Adrenal gland (tissue), 12 donors: Measurements from ENCODE around the gene PTPRJ. TPM values are rescaled to one million over a fixed set of nuclear protein-coding genes. Genes with fewer than 3 reads are reported as not detected.
"Not testable (repeated sequence)": the region's sequence is repeated elsewhere in the genome, so short reads cannot be mapped to it uniquely, and the experiment has no call there.

Source experiments
- DNase-seq, 7 donors: peaks; one replicate each; pipeline ENCODE4 v3.0.0-alpha.2; 2019 to 2020
- H3K27ac ChIP-seq, 5 donors: fragments of 200-600 bp; sonication (generic) in 4 of 5; 1 replicate in 3 of 5; 2 replicates in 2 of 5; pipeline versions ENCODE4 v1.5.1 to v1.8.0; 2016 to 2020; ENCODE audit warnings: mild to moderate bottlenecking in 1 of 5
- H3K27me3 ChIP-seq: fragments of 200-600 bp; 2 replicates; pipeline ENCODE4 v1.8.0; 2021
- H3K36me3 ChIP-seq, 2 donors: fragments of 200-600 bp; replicated peaks in 1 of 2; 1 replicate in 1 of 2; 2 replicates in 1 of 2; pipeline versions ENCODE4 v1.5.1 to v1.8.0; 2018 to 2022
- H3K4me1 ChIP-seq, 2 donors: fragments of 200-600 bp; replicated peaks in 1 of 2; 1 replicate in 1 of 2; 2 replicates in 1 of 2; pipeline versions ENCODE4 v1.5.1 to v1.8.0; 2018 to 2021
- H3K4me3 ChIP-seq, 4 donors: fragments of 200-600 bp; sonication (generic) in 3 of 4; one replicate each; pipeline ENCODE4 v1.5.1; 2016 to 2018
- H3K9me3 ChIP-seq, 3 donors: fragments of 200-600 bp; sonication (generic) in 1 of 3; replicated peaks in 1 of 3; 1 replicate in 2 of 3; 2 replicates in 1 of 3; pipeline versions ENCODE4 v1.5.1 to v1.8.0; 2016 to 2021
- CTCF ChIP-seq, 6 experiments: fragments of 450-650 bp in 4 of 6; fragments of 200-600 bp in 2 of 6; sonication (generic) in 1 of 6; IDR thresholded peaks; 1 replicate in 5 of 6; 2 replicates in 1 of 6; pipeline versions ENCODE4 v1.5.1 to v1.8.0; 2016 to 2021; ENCODE audit warnings: antibody characterized with exemption in 6 of 6, mild to moderate bottlenecking in 2 of 6, moderate library complexity in 1 of 6
- POLR2A ChIP-seq, 2 donors: fragments of 450-650 bp; IDR thresholded peaks; one replicate each; pipeline ENCODE4 v1.6.1; 2017; ENCODE audit warnings: antibody characterized with exemption in 2 of 2, mild to moderate bottlenecking in 2 of 2, moderate library complexity in 1 of 2
- WGBS, 4 donors: extraction: QIAGEN DNeasy Blood & Tissue Kit in 2 of 4; methylation state at CpG; one replicate each; pipeline versions ENCODE4 v1.1.5 to v1.1.7; 2013 to 2017; 5-methylcytosine and 5-hydroxymethylcytosine counted together
- intact Hi-C, 2 donors: fragments of 100-400 bp; cut with DNase I; formaldehyde crosslinking; loops; one replicate each; pipeline versions ENCODE4 v1.14.1 to v1.15.0; 2022 to 2023
- polyA plus RNA-seq, 3 donors: library from polyadenylated mRNA; stranded (reverse); fragments of 200-250 nt in 2 of 3; fragments of 350-450 nt in 1 of 3; fragmentation: Illumina TruSeq in 1 of 3; extraction: RNeasy Lipid Tissue Mini Kit (QIAGEN cat#74804) in 1 of 3; gene quantifications; one replicate each; pipeline ENCODE4 v1.2.3, GENCODE V29; 2013 to 2014
- total RNA-seq, 9 donors: library from RNA; depleted of rRNA in 4 of 9; stranded (reverse); fragments of >200 nt in 4 of 9; fragments of 120-200 nt in 1 of 9; fragmentation: NEBNext Ultra II Directional in 1 of 9; extraction: Animal tissue kit (Norgen Biotek cat#: 25700) in 1 of 9; gene quantifications; one replicate each; pipeline versions ENCODE4 v1.1.0 to v1.2.4, GENCODE V29; 2013 to 2023
- donor health status: healthy with polysubstance abuse.
- donor health status: Bipolar disorder and iron deficiency.
- donor health status: DM: yes; HTN: yes; CAD: no.
- donor health status: DM: no; HTN: no; CAD: no.
- donor health status: DM: no; HTN: no; CAD: no.
- donor health status: DM: yes; HTN: yes; CAD: no.

The PTPRJ gene
- total and polyA plus RNA-seq, 12 donors, result 1.4 to 16.9 (median 10.2) TPM

- Histone ChIP-seq H3K4me1 (no peaks in the 10 kb centered on the region), H3K9me3 (no peaks in the 10 kb centered on the region), H3K4me3 (no peak overlapping the region), H3K27ac (no peak overlapping the region), H3K27me3 (no peaks in the 10 kb centered on the region), H3K36me3 (no peaks in the 10 kb centered on the region)
- no peak for DNase-seq
- intact Hi-C loops, result no loop called here
- TF ChIP-seq CTCF (IDR thresholded peaks at IDR 0.05) (no peak), POLR2A (IDR thresholded peaks at IDR 0.05) (no peak)
Measured at GRCh38 chr11:48184452-48184851, 204.1 kb downstream of the PTPRJ start.

GRCh38 chr11:48190906-48191654, 210.7 kb downstream of the PTPRJ start:
- H3K4me1 ChIP-seq, H3K27ac ChIP-seq, H3K9me3 ChIP-seq, DNase-seq, H3K27me3 ChIP-seq, H3K36me3 ChIP-seq, intact Hi-C loops, H3K4me3 ChIP-seq: not testable (repeated sequence)
- WGBS, 4 donors, result 64 to 83% (median 68%) methylated on average over 6 to 10 of the region's 10 CpGs

DNA sequence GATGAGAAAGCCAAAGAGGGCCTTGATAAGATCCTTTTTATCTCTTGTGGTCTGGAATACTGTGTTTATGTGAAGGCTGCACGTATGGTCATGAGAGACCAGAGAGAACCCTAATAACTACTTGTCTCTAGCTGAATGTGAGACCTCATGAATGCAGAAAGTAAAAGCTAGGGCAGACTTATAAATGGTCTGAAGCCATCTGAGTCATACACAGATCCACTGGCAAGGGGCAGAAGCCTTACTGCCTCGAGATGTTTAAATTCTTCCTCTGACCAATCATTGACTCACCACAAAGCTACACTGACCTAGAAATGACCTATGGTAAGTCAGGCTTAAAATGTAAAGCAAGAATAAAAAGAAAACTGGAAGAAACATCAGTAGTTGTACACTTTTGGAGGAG, 213.5 kb downstream of the PTPRJ start:
- 42 to 57% (median 53%) methylated on average over 2 of the region's 2 CpGs for WGBS, 4 donors
- Histone ChIP-seq H3K9me3 (no peaks in the 10 kb centered on the region), H3K27ac (no peak overlapping the region), H3K27me3 (peaks cover 5% of the 10 kb centered on the region), H3K4me1 (no peaks in the 10 kb centered on the region), H3K4me3 (no peak overlapping the region), H3K36me3 (no peaks in the 10 kb centered on the region)
- DNase-seq, result no peak
- intact Hi-C loops, result no loop called here
- TF ChIP-seq POLR2A (IDR thresholded peaks at IDR 0.05) (no peak), CTCF (IDR thresholded peaks at IDR 0.05) (no peak)

DNA sequence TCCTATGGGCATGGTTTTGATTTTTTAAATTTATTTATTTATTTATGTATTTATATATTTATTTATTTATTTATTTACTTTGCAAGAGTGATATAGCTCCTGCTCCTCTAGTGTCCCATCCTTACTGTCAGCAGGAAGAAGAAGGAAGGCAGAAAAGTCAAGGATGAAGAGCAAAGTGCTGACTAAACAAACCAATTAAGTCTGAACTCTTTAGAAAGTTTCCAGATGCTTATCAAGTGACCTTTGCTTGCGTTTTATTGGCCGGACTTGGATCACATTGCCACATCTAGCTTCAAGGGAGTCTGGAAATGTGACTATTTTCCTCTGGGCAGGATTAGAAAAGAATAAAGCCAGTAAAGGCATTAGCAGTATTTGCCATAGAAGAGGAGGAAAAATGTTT, 227.5 kb downstream of the PTPRJ start:
- intact Hi-C loops, result no loop called here
- no peak for TF ChIP-seq CTCF (IDR thresholded peaks at IDR 0.05)
- no peak for TF ChIP-seq POLR2A (IDR thresholded peaks at IDR 0.05)
- Histone ChIP-seq H3K4me1 (no peaks in the 10 kb centered on the region), H3K4me3 (no peak overlapping the region), H3K9me3 (no peaks in the 10 kb centered on the region), H3K27me3 (no peaks in the 10 kb centered on the region), H3K36me3 (no peaks in the 10 kb centered on the region), H3K27ac (no peak overlapping the region)
- 56 to 68% (median 65%) methylated on average over 2 of the region's 2 CpGs for WGBS, 4 donors
- no peak for DNase-seq

- no peak for TF ChIP-seq CTCF (IDR thresholded peaks at IDR 0.05)
- TF ChIP-seq POLR2A (IDR thresholded peaks at IDR 0.05), result no peak
- no peaks in the 10 kb centered on the region for H3K9me3 ChIP-seq
- H3K4me3 ChIP-seq, result no peak overlapping the region
- no peaks in the 10 kb centered on the region for H3K4me1 ChIP-seq
- no peak for DNase-seq
- intact Hi-C loops, result no loop called here
- H3K27me3 ChIP-seq, result no peaks in the 10 kb centered on the region
- no peaks in the 10 kb centered on the region for H3K36me3 ChIP-seq
- 21 to 36% (median 27%) methylated on average over 7 of the region's 7 CpGs for WGBS, 4 donors
- no peak overlapping the region for H3K27ac ChIP-seq
Measured at GRCh38 chr11:48210052-48210451, 229.7 kb downstream of the PTPRJ start.
